ENCODE measurements around the gene ADAMTSL1.

ADAMTSL1 gene

DNA sequence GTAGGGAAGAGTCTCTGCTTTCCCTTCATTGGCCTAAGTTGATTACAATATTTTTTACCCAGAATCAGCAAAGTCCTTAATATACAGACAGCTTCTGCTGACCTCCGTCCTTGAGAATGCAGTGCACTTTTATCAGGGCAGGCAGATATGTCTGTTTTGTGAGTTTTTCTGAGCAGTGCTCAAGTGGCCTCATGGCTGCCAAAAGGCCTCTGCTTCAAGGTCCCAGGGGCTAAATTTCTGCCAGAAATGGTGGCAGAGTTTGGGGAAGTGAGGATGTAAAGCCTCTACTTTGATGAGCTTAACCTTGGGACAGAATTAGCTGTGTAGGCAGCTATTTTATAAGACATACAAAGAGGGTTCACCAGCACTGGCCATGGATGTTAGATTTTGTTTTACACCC, 275.8 kb downstream of the ADAMTSL1 start:
- Mint-ChIP-seq H3K27ac (no peak overlapping the region), H3K27me3 (ENCODE audit: low read depth, poor library complexity) (peaks cover 10% of the 10 kb centered on the region), H3K4me1 (peaks cover 12% of the 10 kb centered on the region), H3K4me3 (no peak overlapping the region), H3K36me3 (ENCODE audit: low read depth) (no peaks in the 10 kb centered on the region), H3K9me3 (no peaks in the 10 kb centered on the region)
- TF ChIP-seq, protein P1, sequence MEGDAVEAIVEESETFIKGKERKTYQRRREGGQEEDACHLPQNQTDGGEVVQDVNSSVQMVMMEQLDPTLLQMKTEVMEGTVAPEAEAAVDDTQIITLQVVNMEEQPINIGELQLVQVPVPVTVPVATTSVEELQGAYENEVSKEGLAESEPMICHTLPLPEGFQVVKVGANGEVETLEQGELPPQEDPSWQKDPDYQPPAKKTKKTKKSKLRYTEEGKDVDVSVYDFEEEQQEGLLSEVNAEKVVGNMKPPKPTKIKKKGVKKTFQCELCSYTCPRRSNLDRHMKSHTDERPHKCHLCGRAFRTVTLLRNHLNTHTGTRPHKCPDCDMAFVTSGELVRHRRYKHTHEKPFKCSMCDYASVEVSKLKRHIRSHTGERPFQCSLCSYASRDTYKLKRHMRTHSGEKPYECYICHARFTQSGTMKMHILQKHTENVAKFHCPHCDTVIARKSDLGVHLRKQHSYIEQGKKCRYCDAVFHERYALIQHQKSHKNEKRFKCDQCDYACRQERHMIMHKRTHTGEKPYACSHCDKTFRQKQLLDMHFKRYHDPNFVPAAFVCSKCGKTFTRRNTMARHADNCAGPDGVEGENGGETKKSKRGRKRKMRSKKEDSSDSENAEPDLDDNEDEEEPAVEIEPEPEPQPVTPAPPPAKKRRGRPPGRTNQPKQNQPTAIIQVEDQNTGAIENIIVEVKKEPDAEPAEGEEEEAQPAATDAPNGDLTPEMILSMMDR (IDR thresholded peaks at IDR 0.05), result no peak
- DNase-seq, result no peak

DNA sequence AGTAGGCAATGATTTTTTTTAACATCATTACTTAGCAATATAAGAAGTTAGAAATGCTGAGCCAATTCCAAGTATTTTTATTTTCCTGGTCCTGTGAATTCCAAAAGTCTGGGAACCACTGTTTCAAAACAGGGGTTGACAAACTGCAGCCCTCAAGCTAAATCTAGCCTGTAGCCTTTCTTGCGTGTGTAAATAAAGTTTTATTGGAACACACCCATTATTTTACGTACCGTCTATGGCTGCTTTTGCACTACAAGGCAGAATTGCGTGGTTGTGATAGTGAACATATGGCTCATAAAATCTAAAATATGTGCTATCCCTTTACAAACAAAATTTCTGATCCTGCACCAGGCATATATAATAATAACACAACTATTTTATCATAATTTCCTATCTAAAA, 280.0 kb downstream of the ADAMTSL1 start:
- TF ChIP-seq, protein P1 (IDR thresholded peaks at IDR 0.05), result no peak
- peaks cover 7% of the 10 kb centered on the region for H3K27me3 Mint-ChIP-seq (ENCODE audit: low read depth, poor library complexity)
- no peak overlapping the region for H3K4me3 Mint-ChIP-seq
- no peaks in the 10 kb centered on the region for H3K36me3 Mint-ChIP-seq (ENCODE audit: low read depth)
- H3K27ac Mint-ChIP-seq, result no peak overlapping the region
- H3K9me3 Mint-ChIP-seq, result no peaks in the 10 kb centered on the region
- H3K4me1 Mint-ChIP-seq, result peaks cover 6% of the 10 kb centered on the region
- no peak for DNase-seq

DNA sequence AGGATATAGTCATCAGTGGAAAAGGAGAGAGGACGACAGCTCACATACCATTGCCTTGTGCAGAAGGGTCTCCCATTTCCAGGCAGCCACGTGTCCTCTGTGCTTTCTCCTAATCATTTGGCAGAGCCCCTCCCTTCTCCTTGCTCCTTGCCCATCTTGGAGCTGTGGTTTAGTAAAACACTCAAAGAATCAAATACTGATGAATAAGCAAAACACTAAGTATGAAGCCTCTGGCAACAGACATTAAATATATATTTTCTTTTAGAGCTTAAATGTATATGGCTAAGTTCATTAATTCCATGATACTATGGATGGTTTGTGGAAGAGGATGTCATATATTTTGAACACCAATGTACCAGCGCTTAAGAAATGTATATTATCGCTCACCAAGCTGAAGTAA, 280.6 kb downstream of the ADAMTSL1 start:
- H3K4me1 Mint-ChIP-seq, result peaks cover 6% of the 10 kb centered on the region
- no peaks in the 10 kb centered on the region for H3K36me3 Mint-ChIP-seq (ENCODE audit: low read depth)
- no peaks in the 10 kb centered on the region for H3K9me3 Mint-ChIP-seq
- H3K4me3 Mint-ChIP-seq, result no peak overlapping the region
- no peak overlapping the region for H3K27ac Mint-ChIP-seq
- H3K27me3 Mint-ChIP-seq (ENCODE audit: low read depth, poor library complexity), result peaks cover 7% of the 10 kb centered on the region
- no peak for DNase-seq
- TF ChIP-seq, protein P1 (IDR thresholded peaks at IDR 0.05), result no peak

DNA sequence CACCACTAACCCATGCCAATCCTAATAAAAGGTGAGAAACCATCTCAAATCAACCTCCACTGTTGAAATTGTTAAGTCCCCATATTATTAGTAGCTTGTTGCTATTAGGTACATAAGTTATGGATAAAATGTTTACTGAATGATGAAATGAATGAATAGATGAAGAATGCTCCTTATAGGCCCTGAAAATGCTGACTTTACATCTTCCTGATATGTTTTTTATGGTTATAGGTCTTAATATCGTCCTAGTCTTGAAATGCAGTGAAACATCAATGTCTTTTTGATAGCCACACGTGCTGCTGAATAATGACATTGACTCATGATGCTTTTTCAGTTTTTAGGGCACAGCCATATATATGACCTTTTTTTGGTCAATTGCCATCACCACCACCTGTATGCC, 281.3 kb downstream of the ADAMTSL1 start:
- no peak for DNase-seq
- H3K36me3 Mint-ChIP-seq (ENCODE audit: low read depth), result no peaks in the 10 kb centered on the region
- peaks cover 7% of the 10 kb centered on the region for H3K27me3 Mint-ChIP-seq (ENCODE audit: low read depth, poor library complexity)
- no peak overlapping the region for H3K4me3 Mint-ChIP-seq
- H3K27ac Mint-ChIP-seq, result no peak overlapping the region
- TF ChIP-seq, protein P1 (IDR thresholded peaks at IDR 0.05), result no peak
- no peaks in the 10 kb centered on the region for H3K9me3 Mint-ChIP-seq
- peaks cover 11% of the 10 kb centered on the region for H3K4me1 Mint-ChIP-seq

DNA sequence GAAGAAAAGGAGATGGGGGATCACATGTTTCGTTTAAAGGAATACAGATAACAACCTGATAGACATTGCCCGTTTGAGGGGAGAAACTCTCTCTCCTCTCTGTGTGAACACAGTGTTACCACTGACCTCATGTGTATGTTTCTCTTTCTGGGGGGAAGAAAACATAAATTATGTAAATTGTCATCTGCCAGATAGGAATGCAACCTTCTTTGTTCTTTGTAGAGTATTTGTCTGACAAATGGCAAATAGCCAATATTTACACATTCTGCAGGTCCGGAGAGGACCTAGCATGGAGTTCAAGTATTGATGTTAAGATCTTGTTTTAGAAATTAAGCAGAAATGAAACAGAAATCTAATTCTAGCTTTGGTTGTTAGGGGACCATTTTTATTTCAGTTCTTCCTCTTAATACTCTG, 282.8 kb downstream of the ADAMTSL1 start:
- H3K4me1 Mint-ChIP-seq, result peaks cover 12% of the 10 kb centered on the region
- no peaks in the 10 kb centered on the region for H3K36me3 Mint-ChIP-seq (ENCODE audit: low read depth)
- TF ChIP-seq, protein P1 (IDR thresholded peaks at IDR 0.05), result no peak
- H3K4me3 Mint-ChIP-seq, result no peak overlapping the region
- no peak for DNase-seq
- no peak overlapping the region for H3K27ac Mint-ChIP-seq
- H3K9me3 Mint-ChIP-seq, result no peaks in the 10 kb centered on the region
- peaks cover 3% of the 10 kb centered on the region for H3K27me3 Mint-ChIP-seq (ENCODE audit: low read depth, poor library complexity)

DNA sequence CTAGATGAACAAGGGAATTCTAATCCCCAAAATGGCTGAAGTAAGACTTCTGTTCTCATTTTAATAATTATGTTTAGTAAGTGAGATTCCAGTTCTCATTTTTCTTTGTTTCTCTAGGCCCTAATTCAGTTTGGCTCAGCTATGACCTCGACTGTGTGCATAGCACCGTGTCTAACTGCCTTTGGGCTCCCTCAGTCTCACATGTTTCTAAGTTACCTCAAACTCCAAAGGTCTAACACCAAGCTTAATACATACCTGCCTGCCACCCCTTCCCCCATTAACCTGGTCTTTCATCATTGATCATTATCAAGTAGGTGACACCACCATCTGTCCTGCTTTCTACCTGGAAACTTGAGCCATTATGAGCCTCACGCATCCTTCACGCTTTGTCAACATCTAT, 285.9 kb downstream of the ADAMTSL1 start:
- no peaks in the 10 kb centered on the region for H3K9me3 Mint-ChIP-seq
- DNase-seq, result no peak
- TF ChIP-seq, protein P1 (IDR thresholded peaks at IDR 0.05), result no peak
- H3K4me3 Mint-ChIP-seq, result no peak overlapping the region
- H3K36me3 Mint-ChIP-seq (ENCODE audit: low read depth), result no peaks in the 10 kb centered on the region
- H3K27ac Mint-ChIP-seq, result no peak overlapping the region
- H3K4me1 Mint-ChIP-seq, result peaks cover 12% of the 10 kb centered on the region
- no peaks in the 10 kb centered on the region for H3K27me3 Mint-ChIP-seq (ENCODE audit: low read depth, poor library complexity)
